ENCODE results near the gene ACTR3.
"Not testable (repeated sequence)": the region's sequence is repeated elsewhere in the genome, so short reads cannot be mapped to it uniquely, and the experiment has no call there.

The ACTR3 gene

DNA sequence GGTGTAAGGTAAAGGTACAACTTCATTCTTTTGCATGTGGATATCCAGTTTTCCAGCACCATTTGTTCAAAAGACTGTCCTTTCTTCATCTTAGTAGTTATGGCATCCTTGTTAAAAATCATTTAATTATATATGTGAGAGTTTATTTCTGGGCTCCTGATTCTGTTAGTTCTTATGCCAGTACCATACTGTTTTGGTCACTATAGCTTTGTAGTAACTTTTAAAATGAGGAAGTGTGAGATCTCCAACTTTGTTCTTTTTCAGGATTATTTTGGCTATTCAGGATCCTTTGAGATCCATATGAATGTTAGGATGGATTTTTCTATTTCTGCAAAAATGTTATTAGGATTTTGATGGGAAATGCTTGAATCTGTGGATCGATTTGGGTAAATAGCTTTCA, 16.8 kb downstream of the ACTR3 start:
- no peak for DNase-seq

DNA sequence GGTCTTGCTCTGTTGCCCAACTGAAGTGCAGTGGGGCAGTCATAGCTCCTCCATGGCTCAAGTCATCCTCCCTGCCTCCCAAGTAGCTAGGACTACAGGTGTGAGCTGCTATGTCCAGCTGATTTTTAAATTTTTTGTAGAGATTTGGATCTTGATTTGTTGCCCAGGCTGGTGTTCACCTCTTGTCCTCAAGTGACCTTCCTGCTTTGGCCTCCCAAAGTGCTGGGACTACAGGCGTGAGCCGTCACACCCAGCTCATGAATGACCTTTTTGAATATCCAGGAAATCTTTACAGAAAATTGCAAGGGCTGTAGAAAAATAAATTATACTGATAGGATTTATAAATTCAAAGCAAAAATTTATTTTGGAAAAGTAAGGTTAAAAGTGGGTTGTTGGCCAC, 17.4 kb downstream of the ACTR3 start:
- DNase-seq: no peak

DNA sequence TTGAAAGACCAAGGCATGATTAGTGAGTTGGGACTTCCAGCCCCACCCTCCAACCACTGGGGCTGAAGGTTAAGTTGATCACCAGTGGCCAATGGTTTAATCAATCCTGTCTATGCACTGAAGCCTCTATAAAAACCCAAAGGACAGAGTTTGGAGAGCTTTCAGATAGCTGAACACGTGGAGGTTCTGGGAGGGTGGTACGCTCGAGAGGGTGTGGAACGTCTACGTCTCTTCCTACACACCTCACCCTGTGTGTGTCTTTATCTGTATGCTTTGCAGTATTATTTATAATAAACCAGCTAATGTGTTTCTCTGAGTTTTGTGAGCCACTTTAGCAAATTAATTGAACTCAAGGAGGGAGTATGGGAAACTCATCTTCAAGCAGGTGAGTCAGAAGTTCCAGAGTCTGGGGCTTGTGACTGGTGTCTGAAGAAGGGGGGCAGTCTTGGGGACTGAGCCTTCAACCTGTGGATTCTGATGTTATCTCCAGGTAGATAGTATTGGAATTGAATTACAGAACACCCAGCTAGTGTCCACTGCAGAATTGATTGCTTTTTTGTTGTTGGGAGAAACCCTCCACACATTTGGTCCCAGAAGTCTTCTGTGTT, 20.3 kb downstream of the ACTR3 start:
- no peak for DNase-seq

DNA sequence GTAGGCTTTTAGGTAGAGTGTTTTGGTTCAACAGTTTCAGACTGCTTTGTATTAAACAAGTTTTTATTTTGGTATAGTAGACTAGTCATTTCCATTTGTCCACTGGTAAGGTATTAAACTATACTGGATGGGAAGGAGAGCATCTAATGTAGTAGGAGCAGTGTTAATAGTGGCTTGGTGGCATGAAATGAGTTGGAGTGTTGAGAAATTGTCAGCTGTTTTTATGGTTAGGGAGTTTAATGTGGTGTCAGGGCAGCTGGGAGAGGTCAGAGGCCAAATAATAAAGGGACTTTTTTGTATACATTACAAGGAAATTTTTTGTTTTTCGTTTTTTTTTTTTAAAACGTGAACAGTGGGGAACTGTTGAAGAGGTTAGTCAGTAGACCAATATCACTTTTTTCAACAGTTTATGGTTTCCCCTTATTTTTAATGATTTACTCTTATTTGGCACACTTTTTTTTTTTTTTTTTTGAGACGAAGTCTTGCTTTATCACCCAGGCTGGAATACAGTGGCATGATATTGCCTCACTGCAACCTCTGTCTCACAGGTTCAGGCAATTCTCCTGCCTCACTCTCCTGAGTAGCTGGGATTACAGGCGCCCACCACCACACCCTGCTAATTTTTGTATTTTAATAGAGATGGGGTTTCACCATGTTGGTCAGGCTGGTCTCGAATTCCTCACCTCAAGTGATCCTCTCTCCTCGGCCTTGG, 21.2 kb downstream of the ACTR3 start:
- peak; percentile 57 to 67 (median 66) for DNase-seq

DNA sequence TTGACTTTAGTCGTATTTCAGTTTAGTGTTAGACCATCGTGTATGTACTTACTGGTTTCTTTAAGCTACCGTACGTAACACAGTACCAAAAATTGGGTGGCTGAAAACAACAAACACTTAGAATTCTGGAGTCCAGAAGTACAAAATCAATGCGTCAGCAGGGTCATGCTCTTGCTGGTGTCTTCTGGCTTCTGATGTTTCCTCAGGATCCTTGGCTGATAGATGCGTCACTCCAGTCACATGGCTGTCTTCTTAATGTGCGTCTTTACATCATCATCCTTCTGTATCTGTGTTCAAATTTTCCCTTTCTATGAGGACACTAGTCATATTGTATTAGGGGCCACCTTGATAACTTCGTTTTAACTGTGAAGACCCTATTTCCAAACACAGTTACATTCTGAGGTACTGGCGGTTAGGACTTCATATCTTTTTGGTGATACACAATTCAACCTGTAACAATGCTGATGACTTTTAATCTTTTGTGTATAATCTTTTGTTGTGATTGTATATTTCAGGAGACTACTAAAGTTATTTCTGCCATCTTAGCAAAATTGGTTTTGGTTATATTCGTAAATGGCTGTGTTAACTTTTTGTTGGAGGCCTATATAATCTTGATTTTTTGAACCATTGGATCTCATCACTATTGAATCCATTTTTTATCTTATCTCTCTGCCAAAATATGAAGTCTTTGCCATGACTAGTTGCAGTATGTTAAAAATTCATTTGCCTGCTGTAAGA, 25.4 kb downstream of the ACTR3 start:
- peak; percentile 75 to 80 (median 78) for DNase-seq

GRCh38 chr2:113918229-113918628, 28.3 kb downstream of the ACTR3 start:
- DNase-seq: peak in 1 of 3 donors; percentile 32

DNA sequence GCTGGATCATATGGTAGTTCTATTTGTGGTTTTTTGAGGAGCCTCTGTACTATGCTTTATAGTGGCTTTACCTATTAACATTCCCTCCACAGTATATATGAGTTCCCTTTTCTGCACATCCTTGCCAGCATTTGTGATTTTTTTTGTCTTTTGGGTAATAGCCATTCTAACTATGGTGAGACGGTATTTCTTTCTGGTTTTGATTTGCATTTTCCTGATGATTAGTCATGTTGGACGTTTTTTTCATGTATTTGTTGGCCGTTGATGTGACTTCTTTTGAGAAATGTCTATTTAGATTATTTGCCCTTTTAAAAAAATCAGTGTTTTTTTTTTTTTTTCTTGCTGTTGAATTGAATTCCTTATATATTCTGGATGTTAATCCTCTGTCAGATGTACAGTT, 31.1 kb downstream of the ACTR3 start:
- no peak for DNase-seq

- peak in 1 of 3 donors; percentile 34 for DNase-seq
Observed at GRCh38 chr2:113922335-113922734, 32.4 kb downstream of the ACTR3 start.

DNA sequence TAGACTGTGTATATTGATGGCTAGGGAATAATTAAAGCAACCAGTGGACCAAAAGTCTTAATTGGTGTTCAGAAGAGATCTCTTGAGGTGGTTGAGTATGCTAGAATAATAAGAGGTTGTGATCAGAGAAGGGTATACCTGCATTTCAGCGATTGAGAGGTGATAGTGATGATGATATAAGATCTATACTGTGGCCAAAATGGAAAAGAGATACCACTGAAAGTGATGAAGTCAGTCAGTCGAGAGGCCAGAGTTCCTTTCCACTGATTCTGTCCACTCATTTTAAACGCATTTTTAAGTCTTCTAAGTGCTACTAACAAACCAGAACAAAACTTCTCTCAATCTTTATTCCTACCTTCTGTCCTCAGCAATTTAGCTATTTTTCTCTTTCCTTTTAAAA, 32.9 kb downstream of the ACTR3 start:
- no peak for DNase-seq

DNA sequence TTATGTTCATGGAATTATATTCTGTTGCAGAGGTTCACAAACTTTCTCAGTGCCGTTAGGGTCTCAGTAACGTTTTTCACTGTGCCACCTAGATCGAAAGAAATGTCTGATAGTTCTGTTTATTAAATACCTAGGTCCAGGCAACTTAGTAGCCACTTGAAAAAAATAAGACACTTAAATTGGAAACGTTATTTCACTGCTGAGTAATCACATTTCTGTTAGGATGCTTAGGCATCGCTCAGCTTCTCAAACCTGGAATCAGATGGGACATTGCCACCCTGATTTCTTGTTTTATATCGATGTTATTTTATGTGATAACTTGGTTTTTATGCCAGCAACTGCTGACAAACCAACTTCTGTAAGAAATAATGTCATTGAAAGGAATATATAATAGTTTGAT, 36.0 kb downstream of the ACTR3 start:
- no peak for DNase-seq

DNA sequence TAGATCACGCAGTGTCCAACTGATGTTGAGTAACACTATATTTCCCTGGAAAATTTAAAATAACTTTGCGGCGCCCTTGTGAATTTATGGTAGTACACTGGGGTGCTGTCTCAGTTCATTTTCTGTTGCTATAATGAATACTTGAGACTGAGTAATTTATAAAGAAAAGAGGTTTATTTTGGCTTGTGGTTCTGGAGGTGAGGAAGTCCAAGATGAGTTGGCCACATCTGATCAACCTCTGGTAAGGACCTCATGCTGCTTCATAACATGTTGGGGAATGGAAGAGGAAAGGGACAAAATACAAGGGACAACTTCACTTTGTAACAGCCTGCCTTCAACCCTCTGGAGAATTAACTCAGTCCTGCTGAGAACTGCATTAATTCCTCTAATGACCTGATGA, 36.4 kb downstream of the ACTR3 start:
- DNase-seq: no peak

DNA sequence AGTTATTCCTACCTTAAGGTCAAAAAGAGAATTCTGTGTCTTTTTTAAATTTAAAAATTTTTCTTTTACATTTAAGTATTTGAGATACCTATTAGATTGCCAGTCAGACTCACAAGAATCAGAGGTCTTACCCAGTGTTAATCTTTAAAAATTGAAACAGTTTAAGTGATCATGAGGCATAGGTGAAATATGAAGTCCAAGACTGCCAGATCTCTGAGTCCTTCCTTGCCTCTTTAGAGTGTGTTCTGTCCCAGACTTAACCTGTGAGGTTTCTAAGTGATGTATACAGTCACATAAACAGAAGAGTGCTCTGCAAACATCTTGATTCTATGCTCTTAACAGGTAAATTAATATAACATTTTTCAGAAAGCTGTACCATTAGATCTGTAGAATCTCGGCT, 40.6 kb downstream of the ACTR3 start:
- no peak for DNase-seq

DNA sequence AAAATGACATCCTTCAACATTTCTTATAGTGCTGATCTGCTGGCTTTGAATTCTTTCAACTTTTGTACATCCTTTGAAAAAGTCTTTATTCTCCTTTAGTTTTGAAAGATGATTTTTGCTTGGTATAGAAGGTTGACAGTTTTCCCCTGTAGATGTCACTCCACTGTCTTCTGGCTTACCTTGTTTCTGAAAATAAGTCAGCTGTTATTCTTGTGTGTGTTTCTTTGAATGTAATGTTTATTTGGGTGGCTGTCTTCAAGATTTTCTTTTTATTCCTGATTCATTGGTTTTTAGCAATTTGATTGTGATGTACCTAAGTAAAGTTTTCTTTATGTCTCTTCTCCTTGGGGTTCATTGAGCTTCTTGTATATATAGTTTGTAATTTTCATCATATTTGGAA, 47.6 kb downstream of the ACTR3 start:
- no peak for DNase-seq

DNA sequence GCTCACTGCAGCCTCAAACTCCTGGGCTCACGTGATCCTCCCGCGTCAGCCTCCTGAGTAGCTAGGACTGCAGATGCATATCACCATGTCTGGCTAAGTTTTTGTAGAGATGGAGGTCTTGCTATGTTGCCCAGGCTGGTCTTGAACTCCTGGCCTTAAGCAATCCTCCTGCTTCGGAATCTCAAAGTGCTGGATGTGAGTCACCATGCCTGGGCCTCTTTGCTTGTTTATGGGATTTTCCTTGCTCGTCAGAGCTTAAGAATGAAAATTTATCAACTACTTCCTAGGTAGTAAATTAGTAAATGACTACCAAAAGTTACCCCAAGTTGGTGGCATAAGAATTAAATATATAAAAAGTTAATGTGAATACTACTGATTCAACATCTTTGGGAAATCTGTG, 51.0 kb downstream of the ACTR3 start:
- DNase-seq: peak in 1 of 3 donors; percentile 46

DNA sequence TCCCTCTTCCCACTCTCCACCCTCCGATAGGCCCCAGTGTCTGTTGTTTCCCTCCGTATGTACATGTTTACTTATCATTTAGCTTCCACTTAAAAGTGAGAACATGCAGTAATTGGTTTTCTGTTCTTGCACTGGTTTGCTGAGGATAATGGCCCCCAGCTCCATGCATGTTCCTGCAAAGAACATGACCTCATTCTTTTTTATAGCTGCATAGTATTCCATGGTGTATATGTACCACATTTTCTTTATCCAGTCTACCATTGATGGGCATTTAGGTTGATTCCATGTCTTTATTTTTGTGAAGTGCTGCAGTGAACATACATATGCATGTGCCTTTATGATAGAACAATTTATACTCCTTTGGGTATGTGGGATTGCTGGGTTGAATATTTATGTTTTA, 55.9 kb downstream of the ACTR3 start:
- DNase-seq: not testable (repeated sequence)

GRCh38 chr2:113950906-113951305, 61.0 kb downstream of the ACTR3 start:
- DNase-seq: peak; percentile 82 to 92 (median 87)

DNA sequence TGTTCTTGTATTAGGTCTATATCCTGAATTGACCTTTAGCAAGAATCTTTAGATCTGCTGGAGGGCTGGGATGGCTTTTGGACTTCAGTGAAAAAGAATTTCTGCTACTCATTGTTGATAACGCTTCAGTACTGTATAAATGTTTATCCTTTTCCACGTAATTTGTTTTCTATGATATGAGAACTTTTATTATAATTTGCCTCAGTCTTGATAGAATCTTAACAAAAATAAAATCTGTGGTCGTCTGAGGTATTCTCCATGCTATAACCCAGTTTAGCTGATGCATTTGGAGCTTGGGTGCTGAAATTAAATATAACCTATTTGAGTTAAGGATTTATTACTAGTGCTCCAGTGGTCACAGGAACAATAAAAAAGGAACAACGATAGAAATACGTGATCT, 71.1 kb downstream of the ACTR3 start:
- no peak for DNase-seq

DNA sequence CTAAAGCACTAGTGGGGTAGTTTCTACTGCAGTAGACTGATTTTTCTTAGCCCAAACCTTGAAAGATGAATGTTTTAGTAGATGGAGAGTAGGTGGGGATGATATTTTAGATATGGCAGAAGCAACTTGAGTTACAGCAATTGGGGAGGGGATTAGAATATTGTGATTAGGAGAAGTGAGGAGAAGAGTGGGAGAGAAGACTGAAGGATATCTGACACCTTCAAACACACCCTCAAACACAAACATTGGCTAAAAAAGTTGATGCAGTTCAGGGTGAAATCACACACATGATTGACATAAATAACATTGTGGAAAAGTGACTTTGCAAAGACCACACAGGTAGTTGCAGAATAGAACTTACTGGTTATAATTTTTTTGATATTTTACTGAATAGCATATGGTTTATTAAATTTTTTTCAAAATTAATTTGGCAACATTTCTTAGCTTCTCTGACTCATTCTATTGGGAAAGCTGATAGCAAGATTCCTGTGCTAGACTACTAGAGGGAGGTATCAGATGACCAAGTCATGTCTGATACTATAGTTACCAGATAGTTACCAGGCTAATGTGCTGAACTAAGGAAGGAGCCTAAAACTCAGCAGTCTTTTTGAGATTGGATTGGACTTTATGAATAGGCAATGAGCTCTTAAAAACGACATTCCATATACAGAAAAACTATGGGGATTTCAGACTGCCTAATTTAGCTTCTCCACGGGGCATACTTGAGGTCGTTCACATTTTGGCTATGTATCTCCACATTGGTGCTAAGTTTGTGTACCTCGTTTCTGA, 73.0 kb downstream of the ACTR3 start:
- peak in 2 of 3 donors; percentile 40 to 58 for DNase-seq

DNA sequence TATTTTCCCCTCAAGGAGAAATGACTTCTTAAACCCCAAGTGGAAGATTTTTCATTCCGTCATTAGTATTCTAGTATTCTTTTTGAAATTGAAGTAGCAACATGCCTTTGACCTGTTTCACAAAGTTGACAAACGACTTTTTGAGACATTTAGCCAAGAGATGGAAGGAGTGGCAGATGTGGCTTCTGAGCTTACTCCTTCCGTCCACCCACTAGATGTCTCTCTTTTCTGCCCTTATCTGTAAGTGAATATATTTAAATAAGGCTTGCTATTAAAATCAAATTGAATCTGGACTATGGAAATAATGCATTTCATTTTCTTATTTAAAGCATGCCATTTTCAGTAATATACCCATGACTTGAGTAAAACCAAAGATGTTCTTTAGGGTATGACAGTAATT, 74.1 kb downstream of the ACTR3 start:
- DNase-seq: no peak

DNA sequence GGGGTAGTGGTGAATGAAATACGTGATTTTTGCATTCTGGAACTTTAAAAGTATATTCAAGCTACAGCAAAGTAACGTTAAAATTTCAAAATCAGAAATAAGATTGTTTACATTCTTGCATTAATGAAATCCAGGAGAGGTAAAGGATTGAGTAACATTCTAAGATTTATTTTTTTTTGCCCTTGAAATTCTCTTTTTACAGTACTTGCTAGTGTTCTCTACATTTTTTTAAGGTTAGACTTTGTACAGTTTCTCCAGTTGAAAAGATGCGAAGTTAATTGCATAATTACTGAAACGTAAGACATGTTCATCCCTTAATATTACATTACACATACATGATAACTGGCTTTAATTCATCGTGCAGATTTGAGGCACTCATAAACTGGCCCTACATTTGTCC, 74.5 kb downstream of the ACTR3 start:
- no peak for DNase-seq

DNA sequence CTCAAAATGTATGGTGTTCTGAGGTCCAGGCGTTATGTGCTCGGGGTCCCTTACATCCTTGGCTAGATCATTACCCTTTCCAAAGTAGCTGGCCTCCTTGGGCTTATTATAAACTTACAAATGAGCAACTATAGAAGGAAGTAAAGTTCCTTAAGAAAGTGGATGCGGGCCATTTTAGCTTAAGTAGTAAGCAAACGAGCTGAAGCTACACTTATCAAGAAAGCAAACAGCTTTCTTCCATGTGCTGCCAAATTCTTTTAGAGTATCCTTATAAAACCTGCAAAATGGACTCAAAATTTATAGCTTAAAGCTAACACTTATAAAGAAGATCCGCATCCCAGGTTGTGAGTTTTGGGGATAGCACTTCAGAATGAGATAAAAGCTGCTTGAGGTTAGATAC, 75.3 kb downstream of the ACTR3 start:
- DNase-seq: no peak

DNA sequence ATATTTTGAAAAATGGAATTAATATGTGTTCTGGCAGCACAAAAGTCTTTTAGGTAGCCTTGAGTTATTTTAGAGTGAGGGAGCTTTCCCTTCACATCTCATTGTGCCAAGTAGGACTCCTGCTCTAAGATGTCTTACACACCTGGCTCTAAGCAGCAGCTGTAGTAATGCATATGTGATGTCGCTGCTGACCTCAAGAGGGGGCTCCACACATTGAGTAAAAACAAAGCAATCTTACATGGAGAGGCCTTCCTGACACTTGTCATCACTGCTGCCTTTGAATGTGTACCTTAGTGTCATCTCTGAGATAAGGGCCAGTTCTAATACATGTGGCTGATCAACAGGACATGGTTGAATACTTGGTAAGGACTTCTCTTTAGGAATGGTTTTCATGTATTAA, 75.8 kb downstream of the ACTR3 start:
- DNase-seq: peak; percentile 43 to 58 (median 53)

- DNase-seq: no peak
Observed at GRCh38 chr2:113966171-113966570, 76.3 kb downstream of the ACTR3 start.

Measured in suppressor macrophage treated with lipopolysaccharide for 1 hour (primary cell).